ENCODE measurements around the gene FAM89A. TPM values are rescaled to one million over a fixed set of nuclear protein-coding genes. Genes with fewer than 3 reads are reported as not detected.

Gene FAM89A
- total RNA-seq, 1 experiment from 2014 or later = 1.5 TPM

- Mint-ChIP-seq H3K27ac (no peak overlapping the region), H3K4me3 (no peak overlapping the region), H3K9me3 (peaks cover 3 to 4% of the 10 kb centered on the region in 2 experiments; a peak in 4 of 5 replicates), H3K4me1 (peaks cover 7 to 14% of the 10 kb centered on the region in 2 experiments), H3K36me3 (ENCODE audit: insufficient read depth in 1 of 3, low read depth in 3 of 3) (peaks cover 0 to 4% (median 0%) of the 10 kb centered on the region in 3 experiments; a peak in 2 of 7 replicates), H3K27me3 (ENCODE audit: low read depth) (peaks cover 96% of the 10 kb centered on the region)
- no peak overlapping the region for H2BK20ac ChIP-seq (ENCODE audit: low read depth, low read length, poor library complexity, severe bottlenecking)
- no peak overlapping the region for H3K56ac ChIP-seq (ENCODE audit: insufficient read length, low read depth, low read length)
- no peak overlapping the region for H3K14ac ChIP-seq (ENCODE audit: insufficient read depth, low read length)
- H3K9ac ChIP-seq (ENCODE audit: extremely low read depth, insufficient read length, low read length) = no peak overlapping the region
- H3T11ph ChIP-seq (ENCODE audit: low read length) = no peak overlapping the region
- H3K9me3 ChIP-seq (ENCODE audit: control insufficient read depth, low read depth, low read length) = no peaks in the 10 kb centered on the region
- H3K79me2 ChIP-seq (ENCODE audit: insufficient read depth, low read length) = no peaks in the 10 kb centered on the region
- H3K79me1 ChIP-seq (ENCODE audit: insufficient read depth, low read depth, low read length, poor library complexity, severe bottlenecking) = no peaks in the 10 kb centered on the region
- no peak overlapping the region for H4K5ac ChIP-seq (ENCODE audit: insufficient read length, low read depth, low read length)
- TF ChIP-seq CTCF (conservative IDR thresholded peaks at IDR 0.05) = no peak
- H2AFZ ChIP-seq (ENCODE audit: low read length) = no peak overlapping the region
- no peaks in the 10 kb centered on the region for H3K27me3 ChIP-seq (ENCODE audit: insufficient read depth, low read length)
- no peak overlapping the region for H3K27ac ChIP-seq (ENCODE audit: insufficient read length, low read depth, low read length)
- no CpG with 5 or more reads among the region's 11 CpGs for WGBS (ENCODE audit: extremely low coverage, insufficient read length, low lambda C conversion rate)
- no peak overlapping the region for H3K4me2 ChIP-seq (ENCODE audit: insufficient read depth, insufficient read length, low read length)
- no peaks in the 10 kb centered on the region for H3K4me1 ChIP-seq (ENCODE audit: insufficient read depth, low read length)
- no peak overlapping the region for H3K23ac ChIP-seq (ENCODE audit: insufficient read length, low read depth, low read length)
- no peak for DNase-seq
- H2BK15ac ChIP-seq (ENCODE audit: low read depth, low read length) = no peak overlapping the region
- no peak overlapping the region for H2BK5ac ChIP-seq (ENCODE audit: insufficient read length, low read length)
- H2AK5ac ChIP-seq (ENCODE audit: insufficient read length, low read length) = no peak overlapping the region
- H3K4ac ChIP-seq (ENCODE audit: low read depth, low read length) = no peak overlapping the region
- H4K20me1 ChIP-seq (ENCODE audit: control insufficient read depth, insufficient read depth, insufficient read length) = no peaks in the 10 kb centered on the region
- H3K18ac ChIP-seq (ENCODE audit: insufficient read length, low read depth, low read length) = no peak overlapping the region
- H2BK120ac ChIP-seq (ENCODE audit: low read depth, low read length, poor library complexity, severe bottlenecking) = no peak overlapping the region
- no peak overlapping the region for H2BK12ac ChIP-seq (ENCODE audit: insufficient read length, low read depth, low read length)
- H4K91ac ChIP-seq (ENCODE audit: insufficient read length, low read depth, low read length) = no peak overlapping the region
- H4K8ac ChIP-seq (replicated peaks; ENCODE audit: insufficient read length, low read depth, low read length) = no peak overlapping the region
- H3K23me2 ChIP-seq (ENCODE audit: insufficient read length, low read depth, low read length, poor library complexity, severe bottlenecking) = no peaks in the 10 kb centered on the region
Observed at GRCh38 chr1:231065510-231066241, 25.6 kb upstream of the FAM89A start.
